ENCODE measurements around the gene FAM162A. TPM values are rescaled to one million over a fixed set of nuclear protein-coding genes. Genes with fewer than 3 reads are reported as not detected.

FAM162A gene
- total and polyA plus RNA-seq, 2 donors (not counting 3 experiments of a cell fraction or from before 2014, with no cell fraction given): 12.6 to 23.4 TPM

DNA sequence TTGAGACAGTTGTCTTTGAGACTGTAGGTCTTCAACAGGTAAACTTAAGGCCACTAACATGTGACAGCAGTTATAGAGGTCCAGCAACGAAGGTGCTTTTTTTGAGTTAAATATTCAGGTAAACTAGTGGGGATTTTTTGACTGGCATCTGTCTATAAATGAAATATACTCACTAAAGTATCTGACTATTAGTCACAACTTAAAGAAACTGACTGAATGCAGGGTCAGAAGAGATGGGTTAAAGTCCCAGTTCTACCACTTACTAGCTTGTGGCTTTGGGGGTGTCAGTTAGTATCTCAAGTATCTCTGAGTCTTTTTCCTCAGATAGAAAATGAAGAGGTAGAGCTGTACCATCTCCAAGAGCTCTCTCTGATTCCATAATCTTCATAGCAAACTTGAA, 18.9 kb upstream of the FAM162A start:
- no peaks in the 10 kb centered on the region for H3K4me1 ChIP-seq (ENCODE audit: control insufficient read depth, extremely low read depth, insufficient read depth, low read length)
- BruUV-seq (replicated peaks): no TSS peak
- CTCF ChIA-PET: interaction anchor here (1.5 kb wide), 1 partner anchor 19 kb away, joined by 4 read pairs; the partner anchor contains the start of gene FAM162A
- FAIRE-seq (no peak), DNase-seq (ENCODE audit: low read depth, low spot score) (no peak)
- dilution Hi-C loops (cut with MboI; ENCODE audit: extremely low pct_ligation_motif_present, low sequenced_read_pairs) (no loop called here), intact Hi-C loops (cut with micrococcal nuclease) (no loop called here)
- no peak overlapping the region for H2AFZ ChIP-seq (ENCODE audit: low read depth, low read length)
- no peaks in the 10 kb centered on the region for H3K9me3 ChIP-seq (replicated peaks; ENCODE audit: control insufficient read depth, insufficient read depth, low read length)
- H3K79me2 ChIP-seq (ENCODE audit: control insufficient read depth, insufficient read depth, low read length): no peaks in the 10 kb centered on the region
- no peaks in the 10 kb centered on the region for H4K20me1 ChIP-seq (replicated peaks; ENCODE audit: control insufficient read depth, extremely low read depth, insufficient read depth, low read length)
- no peaks in the 10 kb centered on the region for H3K9me1 ChIP-seq (replicated peaks; ENCODE audit: control insufficient read depth, extremely low read depth, insufficient read depth, low read length)
- POLR2A ChIA-PET: no interaction called here
- H3K4me3 ChIP-seq (replicated peaks in 1 of 3; ENCODE audit: insufficient read depth in 1 of 3, low read depth in 1 of 3, low read length in 3 of 3): no peak overlapping the region
- H3K27ac ChIP-seq (ENCODE audit: insufficient read depth, low read depth, low read length): no peak overlapping the region
- peaks cover 0 to 7% of the 10 kb centered on the region in 2 experiments for H3K36me3 ChIP-seq (ENCODE audit: control insufficient read depth in 2 of 2, extremely low read depth in 1 of 2, insufficient read depth in 2 of 2, low read length in 2 of 2)
- H3K4me2 ChIP-seq (ENCODE audit: insufficient read depth, low read length): no peak overlapping the region
- TF ChIP-seq POLR2AphosphoS5 (IDR thresholded peaks at IDR 0.05; ENCODE audit: insufficient read depth, low read depth, low read length) (no peak), MAX (IDR thresholded peaks at IDR 0.05; ENCODE audit: insufficient read depth, insufficient read length) (no peak), JUN (IDR thresholded peaks at IDR 0.05; ENCODE audit: borderline replicate concordance, insufficient read depth, insufficient read length, low read depth) (no peak), FOS (IDR thresholded peaks at IDR 0.05; ENCODE audit: borderline replicate concordance, insufficient read depth, low read length) (no peak), GATA2 (IDR thresholded peaks at IDR 0.05; ENCODE audit: insufficient read depth, insufficient read length, low read depth, low read length) (no peak), EZH2 (IDR thresholded peaks at IDR 0.05; ENCODE audit: borderline replicate concordance, low read depth, low read length, severe bottlenecking) (no peak)
- TF ChIP-seq, protein P1, sequence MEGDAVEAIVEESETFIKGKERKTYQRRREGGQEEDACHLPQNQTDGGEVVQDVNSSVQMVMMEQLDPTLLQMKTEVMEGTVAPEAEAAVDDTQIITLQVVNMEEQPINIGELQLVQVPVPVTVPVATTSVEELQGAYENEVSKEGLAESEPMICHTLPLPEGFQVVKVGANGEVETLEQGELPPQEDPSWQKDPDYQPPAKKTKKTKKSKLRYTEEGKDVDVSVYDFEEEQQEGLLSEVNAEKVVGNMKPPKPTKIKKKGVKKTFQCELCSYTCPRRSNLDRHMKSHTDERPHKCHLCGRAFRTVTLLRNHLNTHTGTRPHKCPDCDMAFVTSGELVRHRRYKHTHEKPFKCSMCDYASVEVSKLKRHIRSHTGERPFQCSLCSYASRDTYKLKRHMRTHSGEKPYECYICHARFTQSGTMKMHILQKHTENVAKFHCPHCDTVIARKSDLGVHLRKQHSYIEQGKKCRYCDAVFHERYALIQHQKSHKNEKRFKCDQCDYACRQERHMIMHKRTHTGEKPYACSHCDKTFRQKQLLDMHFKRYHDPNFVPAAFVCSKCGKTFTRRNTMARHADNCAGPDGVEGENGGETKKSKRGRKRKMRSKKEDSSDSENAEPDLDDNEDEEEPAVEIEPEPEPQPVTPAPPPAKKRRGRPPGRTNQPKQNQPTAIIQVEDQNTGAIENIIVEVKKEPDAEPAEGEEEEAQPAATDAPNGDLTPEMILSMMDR (IDR thresholded peaks at IDR 0.05; ENCODE audit: extremely low read depth in 1 of 2, insufficient read depth in 1 of 2, low read depth in 1 of 2, low read length in 2 of 2): no peak
- H3K27me3 ChIP-seq (ENCODE audit: control insufficient read depth in 2 of 2, insufficient read depth in 2 of 2, low read length in 2 of 2): no peaks in the 10 kb centered on the region
- H3K9ac ChIP-seq (replicated peaks; ENCODE audit: extremely low read depth, insufficient read depth, low read length): no peak overlapping the region

Data from endothelial cell of umbilical vein (primary cell).